NK-92 (cell line): ENCODE results near the gene RD3L.
"Not testable (repeated sequence)": the region's sequence is repeated elsewhere in the genome, so short reads cannot be mapped to it uniquely, and the experiment has no call there.

Experiments used
- DNase-seq: peaks from one replicate; lab custom pipeline; 2025; ENCODE audit not compliant: unreplicated experiment; lab: John Stamatoyannopoulos, UW

RD3L gene

GRCh38 chr14:103941973-103942736, at the start of gene RD3L:
Gene RD3L, minus strand, starts transcription at chr14:103942529. Its CDS starts 834 bp downstream, at chr14:103941695.
- DNase-seq = no peak

- DNase-seq = no peak
Observed at GRCh38 chr14:103989964-103990363, 47.6 kb upstream of the RD3L start.

GRCh38 chr14:103989034-103989433, 46.7 kb upstream of the RD3L start:
- no peak for DNase-seq

- DNase-seq = no peak
Observed at GRCh38 chr14:103984196-103984595, 41.9 kb upstream of the RD3L start.

GRCh38 chr14:103980623-103981238, 38.4 kb upstream of the RD3L start:
- not testable (repeated sequence) for DNase-seq

GRCh38 chr14:103974575-103974974, 32.2 kb upstream of the RD3L start:
- DNase-seq = no peak

- DNase-seq = no peak
Observed at GRCh38 chr14:103973354-103973753, 31.0 kb upstream of the RD3L start.

- no peak for DNase-seq
Observed at GRCh38 chr14:103969961-103970360, 27.6 kb upstream of the RD3L start.

GRCh38 chr14:103966631-103967030, 24.3 kb upstream of the RD3L start:
- no peak for DNase-seq

- DNase-seq = no peak
Observed at GRCh38 chr14:103961928-103962578, 19.7 kb upstream of the RD3L start.

GRCh38 chr14:103960457-103961055, 18.2 kb upstream of the RD3L start:
- no peak for DNase-seq

GRCh38 chr14:103949131-103949790, 6.9 kb upstream of the RD3L start:
- no peak for DNase-seq

GRCh38 chr14:103948442-103948841, 6.1 kb upstream of the RD3L start:
- DNase-seq = no peak

- DNase-seq = no peak
Observed at GRCh38 chr14:103946975-103947374, 4.6 kb upstream of the RD3L start.

GRCh38 chr14:103943673-103944072, 1.3 kb upstream of the RD3L start:
- no peak for DNase-seq

- DNase-seq = no peak
Observed at GRCh38 chr14:103941462-103941861, 867 bp downstream of the RD3L start.

GRCh38 chr14:103935102-103935501, 7.2 kb downstream of the RD3L start:
- DNase-seq = no peak

- no peak for DNase-seq
Observed at GRCh38 chr14:103932791-103933490, 9.4 kb downstream of the RD3L start.

GRCh38 chr14:103931422-103931821, 10.9 kb downstream of the RD3L start:
- DNase-seq = no peak

GRCh38 chr14:103930051-103930604, 12.2 kb downstream of the RD3L start:
- DNase-seq = no peak
